Glomerular endothelial cell (primary cell): ENCODE measurements around the gene MRPL12. TPM values are rescaled to one million over a fixed set of nuclear protein-coding genes. Genes with fewer than 3 reads are reported as not detected.
"Not testable (repeated sequence)": the region's sequence is repeated elsewhere in the genome, so short reads cannot be mapped to it uniquely, and the experiment has no call there.

ENCODE experiments used
- DNase-seq: peaks from one replicate; pipeline ENCODE4 v3.0.0-alpha.2; 2011; ENCODE audit warnings: low read depth, low spot score; ENCODE audit errors: extremely low read depth
- total RNA-seq: library from RNA; depleted of rRNA; stranded (reverse); fragments of >200 nt; gene quantifications from 2 replicates; pipeline ENCODE4 v1.2.3, GENCODE V29; 2015

Gene MRPL12
- 75.4 and 84.5 TPM in 2 replicates for total RNA-seq

GRCh38 chr17:81702934-81703746 is at the start of gene MRPL12:
Gene MRPL12, plus strand, starts transcription at chr17:81703367. Its CDS starts 135 bp downstream, at chr17:81703502.
- DNase-seq: peak; percentile 50

GRCh38 chr17:81655378-81656117 is 47.6 kb upstream of the MRPL12 start:
- no peak for DNase-seq

GRCh38 chr17:81656118-81656743 is 46.9 kb upstream of the MRPL12 start, which contains the start of gene PDE6G:
Gene PDE6G, minus strand, starts transcription at chr17:81656542. Its CDS starts 3,237 bp downstream, at chr17:81653305.
- no peak for DNase-seq

GRCh38 chr17:81656835-81657234 is 46.3 kb upstream of the MRPL12 start:
- no peak for DNase-seq

GRCh38 chr17:81659038-81659437 is 44.1 kb upstream of the MRPL12 start:
- DNase-seq: no peak

- DNase-seq: no peak
Measured at GRCh38 chr17:81660441-81660840, 42.7 kb upstream of the MRPL12 start.

GRCh38 chr17:81662002-81662401 is 41.2 kb upstream of the MRPL12 start:
- DNase-seq: no peak

GRCh38 chr17:81664051-81664470 is 39.1 kb upstream of the MRPL12 start:
- no peak for DNase-seq

- DNase-seq: no peak
Measured at GRCh38 chr17:81665205-81666091, 37.7 kb upstream of the MRPL12 start.

- no peak for DNase-seq
Measured at GRCh38 chr17:81666092-81666341, 37.1 kb upstream of the MRPL12 start.

GRCh38 chr17:81666342-81667191 is 36.6 kb upstream of the MRPL12 start, which contains the start of the genes CCDC137 and OXLD1:
Gene CCDC137, plus strand, starts transcription at chr17:81666737. Its CDS starts 30 bp downstream, at chr17:81666767.
Gene OXLD1, minus strand, starts transcription at chr17:81666605. Its CDS starts 28 bp downstream, at chr17:81666577.
- DNase-seq: peak; percentile 66

GRCh38 chr17:81667754-81668153 is 35.4 kb upstream of the MRPL12 start:
- no peak for DNase-seq

- DNase-seq: no peak
Measured at GRCh38 chr17:81672504-81672903, 30.7 kb upstream of the MRPL12 start.

- DNase-seq: no peak
Measured at GRCh38 chr17:81672954-81673353, 30.2 kb upstream of the MRPL12 start.

- no peak for DNase-seq
Measured at GRCh38 chr17:81673561-81674258, 29.5 kb upstream of the MRPL12 start.

- not testable (repeated sequence) for DNase-seq
Measured at GRCh38 chr17:81675515-81676221, 27.5 kb upstream of the MRPL12 start.

GRCh38 chr17:81676906-81677305 is 26.3 kb upstream of the MRPL12 start:
- no peak for DNase-seq

- no peak for DNase-seq
Measured at GRCh38 chr17:81680150-81680549, 23.0 kb upstream of the MRPL12 start.
